Natural killer cell (primary cell): ENCODE results near the gene PKP3. TPM values are rescaled to one million over a fixed set of nuclear protein-coding genes. Genes with fewer than 3 reads are reported as not detected.

Experiments
- ATAC-seq, 3 donors: fragments of 150-1000 bp in 2 of 3; fragments of 200-7000 bp in 1 of 3; cut with Tn5 transposase; 1 replicate in 1 of 3; 2 replicates in 2 of 3; pipeline ENCODE4 v1.10.0; 2021; ENCODE audit warnings: mild to moderate bottlenecking in 2 of 3, moderate library complexity in 2 of 3
- DNase-seq, 2 donors: peaks; one replicate each; pipeline versions ENCODE4 v3.0.0 to v3.0.0-alpha.2; 2013 to 2021; ENCODE audit warnings: mixed read lengths in 1 of 2
- H3K27ac ChIP-seq: one replicate; pipeline ENCODE4 v1.5.1; 2013; ENCODE audit warnings: mild to moderate bottlenecking, low read length
- H3K27me3 ChIP-seq: one replicate; pipeline ENCODE4 v1.6.1; 2013; ENCODE audit warnings: low read length; ENCODE audit not compliant: control insufficient read depth, insufficient read depth
- H3K36me3 ChIP-seq: one replicate; pipeline ENCODE4 v1.6.1; 2013; ENCODE audit warnings: low read length; ENCODE audit not compliant: control insufficient read depth, insufficient read depth
- H3K4me1 ChIP-seq: one replicate; pipeline ENCODE4 v1.6.1; 2013; ENCODE audit warnings: low read length; ENCODE audit not compliant: control insufficient read depth, insufficient read depth
- H3K4me3 ChIP-seq: one replicate; pipeline ENCODE4 v1.5.1; 2013; ENCODE audit warnings: low read length
- H3K9me3 ChIP-seq: one replicate; pipeline ENCODE4 v1.6.1; 2013; ENCODE audit warnings: low read length; ENCODE audit not compliant: control insufficient read depth, insufficient read depth
- H3K27ac Mint-ChIP-seq, 2 donors: one replicate each; pipeline ENCODE4 v1.8.0; 2022; ENCODE audit warnings: mild to moderate bottlenecking in 2 of 2, mixed read lengths in 2 of 2, moderate library complexity in 1 of 2
- H3K27me3 Mint-ChIP-seq, 2 donors: one replicate each; pipeline ENCODE4 v1.8.0; 2022; ENCODE audit warnings: low read depth in 2 of 2, mixed read lengths in 2 of 2
- H3K36me3 Mint-ChIP-seq: one replicate; pipeline ENCODE4 v1.8.0; 2022; ENCODE audit warnings: mixed read lengths
- H3K4me1 Mint-ChIP-seq, 2 donors: one replicate each; pipeline ENCODE4 v1.8.0; 2022; ENCODE audit warnings: mixed read lengths in 2 of 2
- H3K4me3 Mint-ChIP-seq: one replicate; pipeline ENCODE4 v1.8.0; 2022; ENCODE audit warnings: mild to moderate bottlenecking, moderate library complexity, mixed read lengths
- H3K9me3 Mint-ChIP-seq, 2 donors: one replicate each; pipeline ENCODE4 v1.8.0; 2022; ENCODE audit warnings: mixed read lengths in 2 of 2
- WGBS: methylation state at CpG from one replicate; pipeline ENCODE4 v1.1.7; 2013; ENCODE audit warnings: missing lambda C conversion rate; ENCODE audit not compliant: insufficient coverage; 5-methylcytosine and 5-hydroxymethylcytosine counted together
- intact Hi-C: fragments of 100-400 bp; cut with micrococcal nuclease; formaldehyde crosslinking; loops from one replicate; pipeline ENCODE4 v1.14.2; 2022
- total RNA-seq, 4 donors: library from RNA; stranded (reverse); fragments of 120-200 nt in 1 of 4; gene quantifications; one replicate each; pipeline versions ENCODE4 v1.2.3 to v1.2.4, GENCODE V29; 2013 to 2022
- TF ChIP-seq, protein P1 (sequence below): fragments of 200-600 bp; IDR thresholded peaks from one replicate; pipeline ENCODE4 v1.8.0; 2022; ENCODE audit warnings: antibody characterized with exemption

Gene PKP3
- total RNA-seq, 3 donors from 2014 or later (not counting 1 experiment from before 2014, with no cell fraction given), result 0.29 to 0.56 TPM; not detected in 1

DNA sequence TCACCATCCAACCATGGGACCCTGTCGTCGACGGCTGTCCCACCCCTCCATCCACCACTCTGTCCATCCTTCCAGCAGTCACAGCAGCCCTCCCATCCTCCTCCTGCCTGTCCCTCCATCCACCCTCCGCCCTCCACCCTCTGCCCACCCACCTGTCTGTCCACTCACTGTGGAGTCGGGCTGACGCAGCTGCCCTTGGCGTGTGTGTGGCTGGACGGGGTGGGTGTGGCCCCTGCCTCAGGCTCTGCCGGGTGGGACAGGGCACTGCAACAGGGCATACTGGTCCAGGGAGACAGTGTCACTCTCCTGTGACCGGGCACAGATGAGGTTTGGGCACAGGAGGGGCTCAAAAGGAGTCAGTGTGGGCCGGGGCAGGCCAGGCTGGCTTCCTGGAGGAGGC is 1.9 kb downstream of the PKP3 start:
- H3K9me3 ChIP-seq, result no peaks in the 10 kb centered on the region
- no peaks in the 10 kb centered on the region for H3K36me3 ChIP-seq
- H3K4me3 ChIP-seq, result no peak overlapping the region
- peaks cover 19% of the 10 kb centered on the region for H3K4me1 ChIP-seq
- Mint-ChIP-seq H3K9me3 (no peaks in the 10 kb centered on the region), H3K27me3 (no peaks in the 10 kb centered on the region), H3K36me3 (no peaks in the 10 kb centered on the region), H3K27ac (no peak overlapping the region), H3K4me3 (peak overlapping the region; percentile 40), H3K4me1 (peaks cover 0 to 18% of the 10 kb centered on the region in 2 donors)
- 93% methylated on average over 11 of the region's 11 CpGs for WGBS
- ATAC-seq, result no peak
- TF ChIP-seq, protein P1, sequence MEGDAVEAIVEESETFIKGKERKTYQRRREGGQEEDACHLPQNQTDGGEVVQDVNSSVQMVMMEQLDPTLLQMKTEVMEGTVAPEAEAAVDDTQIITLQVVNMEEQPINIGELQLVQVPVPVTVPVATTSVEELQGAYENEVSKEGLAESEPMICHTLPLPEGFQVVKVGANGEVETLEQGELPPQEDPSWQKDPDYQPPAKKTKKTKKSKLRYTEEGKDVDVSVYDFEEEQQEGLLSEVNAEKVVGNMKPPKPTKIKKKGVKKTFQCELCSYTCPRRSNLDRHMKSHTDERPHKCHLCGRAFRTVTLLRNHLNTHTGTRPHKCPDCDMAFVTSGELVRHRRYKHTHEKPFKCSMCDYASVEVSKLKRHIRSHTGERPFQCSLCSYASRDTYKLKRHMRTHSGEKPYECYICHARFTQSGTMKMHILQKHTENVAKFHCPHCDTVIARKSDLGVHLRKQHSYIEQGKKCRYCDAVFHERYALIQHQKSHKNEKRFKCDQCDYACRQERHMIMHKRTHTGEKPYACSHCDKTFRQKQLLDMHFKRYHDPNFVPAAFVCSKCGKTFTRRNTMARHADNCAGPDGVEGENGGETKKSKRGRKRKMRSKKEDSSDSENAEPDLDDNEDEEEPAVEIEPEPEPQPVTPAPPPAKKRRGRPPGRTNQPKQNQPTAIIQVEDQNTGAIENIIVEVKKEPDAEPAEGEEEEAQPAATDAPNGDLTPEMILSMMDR, result no peak
- H3K27me3 ChIP-seq, result no peaks in the 10 kb centered on the region
- intact Hi-C loops, result no loop called here
- DNase-seq, result no peak
- no peak overlapping the region for H3K27ac ChIP-seq

DNA sequence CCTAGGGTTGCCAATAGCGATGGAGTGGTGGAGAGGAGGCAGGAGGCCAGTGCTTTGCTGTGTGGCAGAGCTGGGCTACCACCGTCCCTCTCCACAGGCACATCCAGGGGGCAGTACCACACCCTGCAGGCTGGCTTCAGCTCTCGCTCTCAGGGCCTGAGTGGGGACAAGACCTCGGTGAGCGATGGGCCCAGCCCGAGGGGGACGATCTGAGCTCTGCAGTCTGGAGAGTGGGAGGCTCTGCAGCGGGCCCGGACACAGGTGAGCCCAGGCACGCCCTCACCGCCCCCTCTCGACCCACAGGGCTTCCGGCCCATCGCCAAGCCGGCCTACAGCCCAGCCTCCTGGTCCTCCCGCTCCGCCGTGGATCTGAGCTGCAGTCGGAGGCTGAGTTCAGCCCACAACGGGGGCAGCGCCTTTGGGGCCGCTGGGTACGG is 2.5 kb downstream of the PKP3 start:
- TF ChIP-seq, protein P1, result no peak
- Mint-ChIP-seq H3K36me3 (no peaks in the 10 kb centered on the region), H3K4me1 (peaks cover 0 to 18% of the 10 kb centered on the region in 2 donors), H3K4me3 (peak overlapping the region; percentile 45), H3K9me3 (no peaks in the 10 kb centered on the region), H3K27me3 (no peaks in the 10 kb centered on the region), H3K27ac (peak overlapping the region in 1 of 2 donors; percentile 27)
- Histone ChIP-seq H3K36me3 (no peaks in the 10 kb centered on the region), H3K4me3 (peak overlapping the region; percentile 21), H3K4me1 (peaks cover 19% of the 10 kb centered on the region), H3K9me3 (no peaks in the 10 kb centered on the region), H3K27me3 (no peaks in the 10 kb centered on the region), H3K27ac (no peak overlapping the region)
- peak in 2 of 3 donors; percentile 31 to 43 for ATAC-seq
- peak in 1 of 2 donors; percentile 53 for DNase-seq
- intact Hi-C loops, result no loop called here
- 61% methylated on average over 23 of the region's 23 CpGs for WGBS

- no peaks in the 10 kb centered on the region for H3K36me3 ChIP-seq
- H3K4me1 ChIP-seq, result peaks cover 19% of the 10 kb centered on the region
- Mint-ChIP-seq H3K9me3 (no peaks in the 10 kb centered on the region), H3K27me3 (no peaks in the 10 kb centered on the region), H3K27ac (peak overlapping the region in 1 of 2 donors; percentile 27), H3K4me1 (peaks cover 0 to 18% of the 10 kb centered on the region in 2 donors), H3K4me3 (peak overlapping the region; percentile 45), H3K36me3 (no peaks in the 10 kb centered on the region)
- WGBS, result 55% methylated on average over 43 of the region's 43 CpGs
- TF ChIP-seq, protein P1, result peak; percentile 57
- DNase-seq (peak; percentile 61 to 69), ATAC-seq (peak; percentile 69 to 97 (median 96))
- peak overlapping the region; percentile 21 for H3K4me3 ChIP-seq
- intact Hi-C loops, result no loop called here
- no peak overlapping the region for H3K27ac ChIP-seq
- no peaks in the 10 kb centered on the region for H3K9me3 ChIP-seq
- H3K27me3 ChIP-seq, result no peaks in the 10 kb centered on the region
Measured at GRCh38 chr11:396948-397548, 3.0 kb downstream of the PKP3 start.

DNA sequence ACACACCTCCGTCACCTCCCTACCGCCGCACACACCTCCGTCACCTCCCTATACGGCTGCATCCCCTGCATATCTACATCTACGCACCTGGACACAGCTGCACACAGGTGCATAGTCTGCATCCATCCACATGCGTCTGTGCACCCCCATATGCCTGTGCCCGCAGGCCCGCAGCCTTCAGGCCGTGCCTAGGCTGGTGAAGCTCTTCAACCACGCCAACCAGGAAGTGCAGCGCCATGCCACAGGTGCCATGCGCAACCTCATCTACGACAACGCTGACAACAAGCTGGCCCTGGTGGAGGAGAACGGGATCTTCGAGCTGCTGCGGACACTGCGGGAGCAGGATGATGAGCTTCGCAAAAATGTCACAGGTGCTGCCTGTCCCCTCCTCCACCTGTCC is 4.8 kb downstream of the PKP3 start:
- no peak overlapping the region for H3K27ac Mint-ChIP-seq
- no peak overlapping the region for H3K27ac ChIP-seq
- no peaks in the 10 kb centered on the region for H3K36me3 Mint-ChIP-seq
- H3K27me3 Mint-ChIP-seq, result no peaks in the 10 kb centered on the region
- no peaks in the 10 kb centered on the region for H3K27me3 ChIP-seq
- H3K4me3 ChIP-seq, result no peak overlapping the region
- intact Hi-C loops, result no loop called here
- no peaks in the 10 kb centered on the region for H3K9me3 ChIP-seq
- no peaks in the 10 kb centered on the region for H3K9me3 Mint-ChIP-seq
- H3K4me1 ChIP-seq, result peaks cover 19% of the 10 kb centered on the region
- DNase-seq (no peak), ATAC-seq (no peak)
- H3K36me3 ChIP-seq, result no peaks in the 10 kb centered on the region
- peaks cover 0 to 18% of the 10 kb centered on the region in 2 donors for H3K4me1 Mint-ChIP-seq
- peak overlapping the region; percentile 25 for H3K4me3 Mint-ChIP-seq
- TF ChIP-seq, protein P1, result no peak
- 92% methylated on average over 20 of the region's 20 CpGs for WGBS
